CD14-positive monocyte (primary cell): ENCODE measurements around the gene CTNNBL1. TPM values are rescaled to one million over a fixed set of nuclear protein-coding genes. Genes with fewer than 3 reads are reported as not detected.

Experiments
- DNase-seq, 3 donors: peaks; one replicate each; pipeline ENCODE4 v3.0.0-alpha.2; 2011 to 2022
- H2AFZ ChIP-seq: 2 replicates; pipeline ENCODE4 v1.6.0; 2012; ENCODE audit warnings: mild to moderate bottlenecking, low read depth, low read length, inconsistent platforms; ENCODE audit not compliant: insufficient read depth, poor library complexity, severe bottlenecking
- H3K27ac ChIP-seq, 2 donors: 1 replicate in 1 of 2; 2 replicates in 1 of 2; pipeline ENCODE4 v1.5.1; 2012 to 2013; ENCODE audit warnings: low read length in 2 of 2, control low read depth in 1 of 2, inconsistent platforms in 1 of 2, low read depth in 1 of 2, mild to moderate bottlenecking in 1 of 2
- H3K27me3 ChIP-seq, 2 donors: one replicate each; pipeline versions ENCODE4 v1.6.0 to v1.6.1; 2011 to 2013; ENCODE audit warnings: low read length in 2 of 2; ENCODE audit not compliant: control insufficient read depth in 2 of 2, insufficient read depth in 2 of 2
- H3K36me3 ChIP-seq, 2 donors: replicated peaks in 1 of 2; 1 replicate in 1 of 2; 2 replicates in 1 of 2; pipeline versions ENCODE4 v1.5.1 to v1.6.1; 2012 to 2013; ENCODE audit warnings: low read length in 2 of 2, control low read depth in 1 of 2, inconsistent platforms in 1 of 2, mild to moderate bottlenecking in 1 of 2; ENCODE audit not compliant: insufficient read depth in 2 of 2, control insufficient read depth in 1 of 2
- H3K4me1 ChIP-seq, 2 donors: 1 replicate in 1 of 2; 2 replicates in 1 of 2; pipeline versions ENCODE4 v1.5.1 to v1.6.1; 2012 to 2013; ENCODE audit warnings: low read length in 2 of 2, control low read depth in 1 of 2, inconsistent platforms in 1 of 2, mild to moderate bottlenecking in 1 of 2, moderate library complexity in 1 of 2; ENCODE audit not compliant: insufficient read depth in 2 of 2, control insufficient read depth in 1 of 2
- H3K4me2 ChIP-seq: replicated peaks from 2 replicates; pipeline ENCODE3; 2012; ENCODE audit warnings: low read length, moderate library complexity, mild to moderate bottlenecking; ENCODE audit not compliant: poor library complexity, severe bottlenecking; ENCODE audit errors: extremely low read depth
- H3K4me3 ChIP-seq, 3 experiments: fragments of 200-600 bp in 1 of 3; sonication (generic) in 1 of 3; replicated peaks in 1 of 3; 1 replicate in 2 of 3; 2 replicates in 1 of 3; pipeline ENCODE4 v1.5.1; 2011 to 2013; ENCODE audit warnings: low read length in 3 of 3, mild to moderate bottlenecking in 3 of 3, control low read depth in 2 of 3, low read depth in 2 of 3, inconsistent platforms in 1 of 3, moderate library complexity in 1 of 3
- H3K79me2 ChIP-seq: 2 replicates; pipeline ENCODE4 v1.6.0; 2012; ENCODE audit warnings: mild to moderate bottlenecking, control low read depth, inconsistent platforms, low read length, moderate library complexity; ENCODE audit not compliant: insufficient read depth
- H3K9ac ChIP-seq: 2 replicates; pipeline ENCODE4 v1.6.0; 2017; ENCODE audit warnings: low read length, mild to moderate bottlenecking; ENCODE audit not compliant: insufficient read depth, poor library complexity, severe bottlenecking
- H3K9me3 ChIP-seq, 2 donors: replicated peaks in 1 of 2; 1 replicate in 1 of 2; 2 replicates in 1 of 2; pipeline versions ENCODE4 v1.5.1 to v1.6.1; 2012 to 2013; ENCODE audit warnings: low read length in 2 of 2, control low read depth in 1 of 2; ENCODE audit not compliant: control insufficient read depth in 1 of 2, insufficient read depth in 1 of 2
- H4K20me1 ChIP-seq: 2 replicates; pipeline ENCODE4 v1.6.0; 2012; ENCODE audit warnings: mild to moderate bottlenecking, low read length, control low read depth, moderate library complexity; ENCODE audit not compliant: insufficient read depth
- H3K27ac Mint-ChIP-seq, 7 donors: one replicate each; pipeline ENCODE4 v1.8.0; 2020; ENCODE audit warnings: mild to moderate bottlenecking in 7 of 7, mixed read lengths in 7 of 7, moderate library complexity in 6 of 7, inconsistent platforms in 2 of 7
- H3K27me3 Mint-ChIP-seq, 3 donors: one replicate each; pipeline ENCODE4 v1.8.0; 2021 to 2022; ENCODE audit warnings: low read depth in 3 of 3, mild to moderate bottlenecking in 3 of 3, mixed read lengths in 3 of 3, moderate library complexity in 3 of 3, inconsistent platforms in 1 of 3
- H3K36me3 Mint-ChIP-seq, 2 donors: one replicate each; pipeline ENCODE4 v1.8.0; 2020; ENCODE audit warnings: mixed read lengths in 2 of 2, inconsistent platforms in 1 of 2, mild to moderate bottlenecking in 1 of 2
- H3K4me1 Mint-ChIP-seq: one replicate; pipeline ENCODE4 v1.8.0; 2020; ENCODE audit warnings: mild to moderate bottlenecking, mixed read lengths
- H3K4me3 Mint-ChIP-seq, 2 donors: one replicate each; pipeline ENCODE4 v1.8.0; 2020; ENCODE audit warnings: mild to moderate bottlenecking in 2 of 2, mixed read lengths in 2 of 2, moderate library complexity in 1 of 2
- H3K9me3 Mint-ChIP-seq, 7 donors: one replicate each; pipeline ENCODE4 v1.8.0; 2020 to 2022; ENCODE audit warnings: mixed read lengths in 7 of 7, mild to moderate bottlenecking in 6 of 7, moderate library complexity in 6 of 7, inconsistent platforms in 2 of 7
- CTCF ChIP-seq: fragments of 200-600 bp; IDR thresholded peaks from one replicate; pipeline ENCODE4 v1.8.0; 2022; ENCODE audit warnings: antibody characterized with exemption, mild to moderate bottlenecking
- WGBS: methylation state at CpG from one replicate; pipeline ENCODE4 v1.1.5; 2013; ENCODE audit warnings: missing lambda C conversion rate; ENCODE audit not compliant: insufficient coverage; 5-methylcytosine and 5-hydroxymethylcytosine counted together
- intact Hi-C, 2 donors: fragments of 100-400 bp; cut with micrococcal nuclease; formaldehyde crosslinking; loops; one replicate each; pipeline versions ENCODE4 v1.15.0 to v1.15.1; 2023
- polyA plus RNA-seq, 3 donors: library from polyadenylated mRNA; depleted of rRNA in 1 of 3; unstranded in 2 of 3; stranded (reverse) in 1 of 3; fragments of 300-500 nt in 2 of 3; fragments of >200 nt in 1 of 3; fragmentation: Illumina TruSeq in 2 of 3; gene quantifications; 1 replicate in 2 of 3; 2 replicates in 1 of 3; pipeline ENCODE4 v1.2.3, GENCODE V29; 2012 to 2021

The CTNNBL1 gene
- polyA plus RNA-seq, 3 donors, result 35.5 to 83.2 (median 77.3) TPM

- Histone ChIP-seq H3K27ac (no peak overlapping the region), H2AFZ (no peak overlapping the region), H3K27me3 (no peaks in the 10 kb centered on the region), H3K4me3 (no peak overlapping the region), H3K79me2 (no peaks in the 10 kb centered on the region), H3K36me3 (peaks cover 22 to 71% of the 10 kb centered on the region in 2 donors), H4K20me1 (peaks cover 24% of the 10 kb centered on the region), H3K4me1 (peaks cover 28 to 29% of the 10 kb centered on the region in 2 donors), H3K4me2 (no peak overlapping the region), H3K9ac (no peak overlapping the region), H3K9me3 (no peaks in the 10 kb centered on the region)
- Mint-ChIP-seq H3K9me3 (no peaks in the 10 kb centered on the region), H3K36me3 (peaks cover 30 to 45% of the 10 kb centered on the region in 2 donors), H3K4me1 (peaks cover 40% of the 10 kb centered on the region), H3K27ac (no peak overlapping the region), H3K4me3 (no peak overlapping the region), H3K27me3 (peaks cover 0 to 1% (median 0%) of the 10 kb centered on the region in 3 donors)
- no CpG with 5 or more reads among the region's 2 CpGs for WGBS
- no peak for TF ChIP-seq CTCF
- no peak for DNase-seq
- intact Hi-C loops, result no loop called here
These were observed 108.1 kb downstream of the CTNNBL1 start for GRCh38 chr20:37801921-37802320.

DNA sequence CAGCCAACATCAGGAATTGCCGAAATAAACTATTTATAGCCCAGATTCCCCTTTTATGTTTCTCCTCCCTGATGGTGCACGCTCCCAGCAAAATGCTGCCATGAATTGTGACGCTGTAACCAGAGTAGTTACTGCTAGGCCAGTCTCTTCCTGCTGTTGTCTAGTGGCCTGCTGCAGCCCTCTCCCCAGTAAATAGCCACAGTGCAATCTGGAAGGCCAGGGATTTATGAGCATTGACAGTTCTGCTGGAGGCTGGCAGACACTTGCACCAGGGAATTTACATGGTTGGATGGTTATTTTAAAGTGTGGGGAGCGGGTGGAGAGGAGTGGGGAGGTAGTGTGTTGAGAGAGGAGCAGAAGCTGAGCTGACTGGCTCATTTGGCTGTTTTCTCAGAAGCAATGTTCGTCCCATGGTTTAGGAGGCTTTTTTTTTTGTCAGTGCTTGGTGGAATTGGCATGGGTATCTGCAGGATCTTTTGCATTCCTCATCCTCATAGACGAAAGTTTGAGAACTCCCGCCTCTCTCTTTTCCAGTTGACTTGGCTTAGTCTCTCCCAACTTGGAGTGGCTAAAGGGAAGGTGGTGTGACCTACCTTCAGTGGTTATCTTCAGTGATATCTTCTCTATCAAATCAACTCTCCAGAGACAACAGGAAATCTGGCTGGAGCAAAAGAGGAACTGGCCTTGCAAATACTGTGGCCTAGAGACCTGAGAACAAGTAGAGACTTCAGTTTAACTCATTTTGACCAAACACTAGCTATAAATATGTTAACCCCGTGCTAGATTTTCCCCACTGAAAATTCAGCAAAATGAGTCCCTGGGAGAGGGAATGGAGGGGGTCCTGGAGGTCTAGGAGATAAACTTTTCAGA, 109.8 kb downstream of the CTNNBL1 start:
- TF ChIP-seq CTCF, result no peak
- peak overlapping the region in 1 of 2 donors; percentile 69 for H3K27ac ChIP-seq
- H3K36me3 ChIP-seq, result peaks cover 11 to 71% of the 10 kb centered on the region in 2 donors
- H3K4me1 ChIP-seq, result peaks cover 28 to 29% of the 10 kb centered on the region in 2 donors
- H4K20me1 ChIP-seq, result peaks cover 39% of the 10 kb centered on the region
- H3K27ac Mint-ChIP-seq, result peak overlapping the region; percentile 44 to 84 (median 77)
- no peaks in the 10 kb centered on the region for H3K9me3 Mint-ChIP-seq
- intact Hi-C loops, result no loop called here
- peak overlapping the region; percentile 16 for H3K4me2 ChIP-seq
- 55% methylated on average over 3 of the region's 8 CpGs for WGBS
- H3K4me3 Mint-ChIP-seq, result peak overlapping the region in 1 of 2 donors; percentile 40
- H3K27me3 Mint-ChIP-seq, result peaks cover 0 to 1% (median 0%) of the 10 kb centered on the region in 3 donors
- H2AFZ ChIP-seq, result no peak overlapping the region
- peak overlapping the region; percentile 39 for H3K9ac ChIP-seq
- H3K27me3 ChIP-seq, result no peaks in the 10 kb centered on the region
- peaks cover 30 to 43% of the 10 kb centered on the region in 2 donors for H3K36me3 Mint-ChIP-seq
- no peaks in the 10 kb centered on the region for H3K79me2 ChIP-seq
- H3K4me3 ChIP-seq, result peak overlapping the region in 1 of 3 experiments; percentile 2
- H3K4me1 Mint-ChIP-seq, result peaks cover 53% of the 10 kb centered on the region
- DNase-seq, result peak; percentile 19 to 29 (median 21)
- no peaks in the 10 kb centered on the region for H3K9me3 ChIP-seq
